ENCODE results near the gene TMEM144.
"Not testable (repeated sequence)": the region's sequence is repeated elsewhere in the genome, so short reads cannot be mapped to it uniquely, and the experiment has no call there.

Gene TMEM144

DNA sequence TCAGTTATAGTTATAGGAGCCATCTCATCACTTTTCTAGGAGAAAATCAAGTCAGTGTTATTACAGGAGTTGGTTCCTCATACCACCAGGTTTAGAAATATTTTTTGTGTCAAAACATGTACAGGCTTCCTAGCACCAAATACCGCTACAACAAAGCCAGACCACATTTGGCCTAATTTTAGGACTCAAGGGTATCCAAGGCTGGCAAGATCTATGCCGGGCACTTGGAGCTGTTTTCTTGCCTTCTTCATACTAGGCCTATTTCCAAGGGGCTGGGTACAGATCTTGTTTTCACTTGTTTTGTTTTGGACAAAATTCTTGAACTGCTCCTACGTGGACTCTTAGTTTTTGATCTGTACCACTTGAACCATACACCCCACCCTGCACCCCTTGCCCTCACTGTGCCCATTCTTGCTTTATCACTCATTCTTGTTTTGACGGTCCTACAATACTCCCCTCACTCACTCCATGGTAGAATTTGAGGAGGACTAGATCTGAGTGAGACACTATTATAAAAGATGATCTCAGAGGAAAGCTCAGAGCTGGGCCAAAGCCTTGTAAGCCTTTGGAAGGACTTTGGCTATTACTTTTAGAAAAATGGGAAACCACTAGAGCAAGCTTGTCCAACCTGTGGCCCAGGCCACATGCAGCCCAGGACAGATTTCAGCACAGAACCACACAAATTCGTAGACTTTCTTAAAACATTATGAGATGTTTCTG is 17.7 kb upstream of the TMEM144 start:
- no peak for DNase-seq

DNA sequence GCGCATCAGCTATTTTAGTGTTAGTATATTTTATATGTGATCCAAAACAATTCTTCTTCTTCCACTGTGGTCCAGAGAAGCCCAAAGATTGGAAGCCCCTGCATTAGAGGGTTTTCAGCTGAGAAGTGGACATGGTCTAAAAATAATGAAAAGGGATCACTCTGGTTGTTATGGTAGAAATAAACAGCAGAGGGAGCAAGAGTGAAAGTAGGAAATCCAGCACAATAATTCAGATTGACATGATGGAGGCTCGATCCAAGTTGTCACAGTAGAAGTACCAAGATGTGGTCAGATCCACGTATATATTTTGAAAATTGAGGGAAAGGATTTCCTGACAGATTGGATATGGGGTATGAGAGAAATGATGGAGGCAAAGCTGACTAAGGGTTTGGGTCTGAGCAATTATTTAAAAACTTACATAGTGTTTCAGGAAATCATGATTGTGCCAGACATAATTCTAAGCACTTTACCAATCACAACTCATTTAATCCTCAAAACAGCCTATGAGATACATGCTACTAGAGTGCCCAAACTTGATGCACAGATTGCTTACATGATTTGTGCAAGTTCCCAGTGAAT is 17.0 kb upstream of the TMEM144 start:
- DNase-seq, result peak in 1 of 2 experiments; percentile 34

DNA sequence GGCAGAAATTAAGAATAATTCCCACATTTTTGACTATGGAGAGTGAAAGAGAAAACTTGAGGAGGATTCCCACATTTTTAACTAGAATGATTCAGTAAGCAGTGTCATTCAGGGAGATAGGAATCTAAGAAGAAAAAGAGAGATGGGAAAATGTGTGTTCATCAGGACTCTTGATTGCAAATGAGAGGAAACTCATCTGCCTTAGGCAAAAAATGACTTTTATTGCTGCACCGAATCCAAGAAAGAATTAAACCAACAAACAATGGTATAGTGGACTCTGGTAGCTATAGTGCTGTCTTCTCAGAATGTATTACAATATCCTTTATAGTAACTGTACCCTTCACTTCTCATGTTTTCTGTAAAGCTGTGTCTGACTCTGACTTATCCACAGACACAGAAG is 15.0 kb upstream of the TMEM144 start:
- DNase-seq, result no peak

DNA sequence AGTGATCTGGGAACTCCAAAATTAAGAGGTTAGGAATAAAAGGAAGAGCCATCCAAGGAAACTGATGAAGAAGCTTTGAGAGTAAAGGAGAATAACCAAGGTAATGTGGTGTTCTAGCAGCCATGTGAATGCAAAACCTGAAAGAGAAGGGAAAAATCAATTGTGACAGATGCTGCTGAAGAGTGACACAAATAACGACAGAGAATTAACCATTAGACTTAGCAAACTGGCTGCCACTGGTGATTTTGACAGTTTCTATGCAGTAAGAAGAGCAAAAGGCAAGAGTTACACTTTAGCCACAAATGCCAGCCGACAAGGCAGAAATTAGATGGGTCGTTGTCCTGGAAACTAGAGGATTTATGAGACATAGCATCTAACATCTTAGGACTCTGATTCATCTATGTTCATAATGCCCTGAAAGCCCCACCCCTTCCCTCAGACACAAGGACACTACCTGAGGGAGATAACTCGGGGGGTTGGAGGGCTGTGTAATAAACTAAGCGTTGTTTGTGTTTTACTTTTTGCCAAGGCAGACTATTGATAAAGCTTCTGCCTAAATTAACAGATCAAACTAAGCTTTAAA is 13.0 kb upstream of the TMEM144 start:
- DNase-seq, result no peak

DNA sequence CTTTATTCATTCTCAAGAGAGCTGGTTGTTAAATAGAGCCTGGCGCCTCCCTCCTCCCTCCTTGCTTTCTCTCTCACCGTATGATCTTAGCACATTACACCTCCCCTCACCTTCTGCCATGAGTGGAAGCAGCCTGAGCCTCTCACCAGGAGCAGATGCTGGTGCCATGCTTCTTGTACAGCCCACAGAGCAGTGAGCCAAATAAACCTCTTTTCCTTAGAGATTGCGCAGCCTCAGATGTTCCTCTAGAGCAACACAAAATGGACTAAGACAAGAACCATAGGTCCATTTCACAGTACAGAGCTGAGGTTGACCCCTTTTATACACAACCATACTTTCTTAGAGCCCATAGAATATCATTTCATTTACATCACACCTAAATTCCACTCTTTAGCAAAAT is 10.1 kb upstream of the TMEM144 start:
- DNase-seq, result no peak

- no peak for DNase-seq
Measured at GRCh38 chr4:158201322-158201721, 9.0 kb upstream of the TMEM144 start.

GRCh38 chr4:158201876-158202275 is 8.4 kb upstream of the TMEM144 start:
- no peak for DNase-seq

GRCh38 chr4:158202481-158202880 is 7.8 kb upstream of the TMEM144 start:
- DNase-seq, result no peak

DNA sequence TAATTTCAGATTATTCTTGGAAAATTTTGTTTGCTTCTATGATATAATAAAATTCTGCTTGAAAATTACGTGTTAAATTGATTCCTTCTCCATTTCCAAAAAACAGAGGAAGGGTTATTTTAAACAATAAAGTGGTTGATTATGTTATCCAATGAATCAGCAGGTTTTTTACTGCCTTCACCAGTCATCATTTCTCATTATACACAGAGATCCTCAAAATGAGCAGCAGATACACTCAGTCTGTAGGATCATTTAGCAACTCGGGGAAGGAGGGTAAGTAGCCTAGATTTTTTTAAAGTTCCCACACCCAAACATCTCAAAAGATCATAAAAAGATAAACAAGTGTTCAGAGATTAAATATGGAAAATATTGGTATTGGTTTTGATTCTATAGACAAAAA is 6.8 kb upstream of the TMEM144 start:
- DNase-seq, result no peak

DNA sequence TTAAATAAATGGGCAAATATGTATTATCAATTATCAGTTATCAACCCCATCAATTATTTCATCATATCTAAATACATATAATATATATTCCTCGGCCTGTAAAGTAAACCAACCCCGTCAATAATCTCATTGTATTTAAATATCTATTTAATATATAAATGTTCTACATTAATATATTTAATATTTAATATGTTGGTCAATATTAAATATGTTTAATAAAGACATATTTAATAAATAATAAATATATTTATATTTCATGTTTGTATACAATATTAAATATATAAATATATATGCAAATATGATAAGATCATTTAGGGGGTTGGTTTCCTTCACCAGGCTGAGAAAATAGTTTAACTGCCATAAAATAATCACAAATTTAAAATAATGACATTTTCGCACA is 6.4 kb upstream of the TMEM144 start:
- no peak for DNase-seq

GRCh38 chr4:158208963-158209640 is 1.2 kb upstream of the TMEM144 start:
- no peak for DNase-seq

DNA sequence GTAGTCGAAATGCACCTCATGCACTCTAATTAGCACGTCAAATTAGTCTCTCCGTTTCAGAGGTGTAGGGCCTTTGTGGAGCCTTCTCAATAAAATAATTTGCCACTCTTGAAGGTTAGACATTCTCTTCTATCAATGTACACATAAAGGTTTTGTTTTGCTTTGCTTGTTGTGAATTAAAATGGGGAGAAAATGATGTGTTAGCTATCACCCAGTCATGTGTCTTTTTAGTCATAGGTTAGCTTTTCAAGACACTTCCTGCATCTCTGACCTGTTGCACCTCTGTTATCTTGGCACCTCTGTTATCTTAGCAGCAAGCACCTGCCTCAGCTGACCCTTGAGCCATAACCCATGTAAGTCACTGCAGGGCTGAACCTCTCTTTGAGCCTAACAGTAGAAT is 936 bp downstream of the TMEM144 start:
- peak in 1 of 2 experiments; percentile 39 for DNase-seq

GRCh38 chr4:158213466-158213865 is 3.2 kb downstream of the TMEM144 start:
- no peak for DNase-seq

GRCh38 chr4:158214856-158215255 is 4.6 kb downstream of the TMEM144 start:
- no peak for DNase-seq

DNA sequence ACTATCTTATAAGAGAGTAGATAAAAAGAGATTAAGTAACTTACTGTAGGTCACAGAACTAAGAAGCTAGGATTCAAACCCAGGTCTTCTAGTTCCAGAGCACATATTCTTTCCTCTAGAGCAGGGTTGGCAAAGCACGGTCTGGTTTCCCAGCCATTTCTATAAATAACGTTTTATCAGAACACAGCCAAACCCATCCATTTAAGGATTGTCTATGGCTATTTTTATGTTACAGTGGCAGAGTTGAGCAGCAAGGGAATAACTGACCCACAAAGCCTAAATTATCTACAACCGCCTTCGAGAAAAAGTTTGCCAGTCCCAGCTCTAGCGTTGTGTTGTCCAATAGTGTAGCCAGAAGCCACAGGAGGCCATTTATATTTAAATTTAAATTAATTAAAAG is 7.5 kb downstream of the TMEM144 start:
- no peak for DNase-seq

GRCh38 chr4:158219623-158220022 is 9.3 kb downstream of the TMEM144 start:
- no peak for DNase-seq

DNA sequence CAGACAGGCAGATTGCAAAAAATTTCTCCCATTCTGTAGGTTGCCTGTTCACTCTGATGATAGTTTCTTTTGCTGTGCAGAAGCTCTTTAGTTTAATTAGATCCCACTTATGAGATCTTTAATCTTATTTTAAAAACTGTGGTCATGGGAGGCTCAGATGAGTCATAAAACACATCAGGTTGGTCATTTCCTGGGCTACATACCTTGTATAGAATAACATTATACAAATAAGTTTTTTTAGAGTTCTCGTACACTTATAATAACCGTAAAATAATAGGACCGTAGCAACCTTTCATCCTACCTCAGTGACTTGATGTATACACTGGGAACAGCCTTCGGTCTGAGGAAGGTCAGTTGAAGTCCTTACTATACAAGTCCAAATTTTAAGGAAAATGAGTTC is 14.0 kb downstream of the TMEM144 start:
- DNase-seq, result not testable (repeated sequence)

DNA sequence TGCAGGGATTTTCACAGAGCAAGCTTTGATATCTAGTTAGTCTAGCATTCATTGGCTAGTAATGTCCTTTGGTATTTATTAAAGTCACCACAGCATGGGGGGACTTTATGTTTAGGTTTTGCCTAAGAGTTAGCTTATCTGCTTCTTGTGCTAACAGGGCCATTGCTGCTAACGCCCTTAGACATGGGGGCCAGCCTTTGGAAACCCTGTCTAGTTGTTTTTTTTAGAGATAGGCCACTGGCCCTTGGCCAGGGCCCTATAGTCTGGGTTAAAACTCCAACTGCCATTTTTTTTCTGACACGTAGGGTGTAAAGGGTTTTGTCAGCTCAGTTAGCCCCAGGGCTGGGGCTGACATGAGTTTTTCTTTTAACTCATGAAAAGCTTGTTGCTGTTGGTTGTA is 14.7 kb downstream of the TMEM144 start:
- not testable (repeated sequence) for DNase-seq

DNA sequence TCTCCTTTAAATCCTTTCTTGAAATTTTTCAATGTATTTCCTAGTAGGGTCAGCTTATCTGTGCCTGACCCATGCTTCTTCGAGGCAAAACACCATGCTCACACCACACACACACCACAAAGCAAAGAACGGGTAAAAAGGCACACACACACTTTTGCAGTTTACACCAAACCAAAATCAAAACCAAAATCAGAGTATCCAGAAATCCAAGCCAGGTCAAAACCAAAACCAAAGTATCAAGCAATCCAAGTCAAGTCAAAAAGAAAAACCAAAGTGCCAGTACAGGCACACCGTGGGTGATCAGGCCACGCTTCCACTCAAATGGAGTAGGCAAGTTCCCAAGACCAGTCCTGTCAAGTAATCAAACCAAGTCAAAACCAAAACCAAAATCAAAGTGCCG is 17.6 kb downstream of the TMEM144 start:
- DNase-seq, result not testable (repeated sequence)

DNA sequence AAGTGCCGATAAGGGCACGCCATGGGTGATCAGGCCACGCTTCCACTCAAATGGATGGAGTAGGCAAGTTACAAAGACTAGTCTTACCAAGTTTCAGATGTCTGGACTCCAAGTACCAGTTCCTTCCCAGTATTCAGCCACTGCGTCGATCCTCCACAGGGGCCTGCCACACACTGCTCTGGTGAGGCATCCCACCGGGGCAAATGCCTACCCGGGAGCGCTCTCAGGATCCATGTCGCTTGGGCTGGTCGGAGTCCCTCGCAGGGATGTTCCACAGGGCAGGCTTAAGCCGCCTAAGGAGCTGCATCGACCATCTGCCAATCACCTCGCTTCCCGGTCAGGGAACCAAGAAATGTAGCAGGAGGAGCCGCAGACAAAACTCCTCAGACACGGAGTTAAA is 18.1 kb downstream of the TMEM144 start:
- DNase-seq, result not testable (repeated sequence)

DNA sequence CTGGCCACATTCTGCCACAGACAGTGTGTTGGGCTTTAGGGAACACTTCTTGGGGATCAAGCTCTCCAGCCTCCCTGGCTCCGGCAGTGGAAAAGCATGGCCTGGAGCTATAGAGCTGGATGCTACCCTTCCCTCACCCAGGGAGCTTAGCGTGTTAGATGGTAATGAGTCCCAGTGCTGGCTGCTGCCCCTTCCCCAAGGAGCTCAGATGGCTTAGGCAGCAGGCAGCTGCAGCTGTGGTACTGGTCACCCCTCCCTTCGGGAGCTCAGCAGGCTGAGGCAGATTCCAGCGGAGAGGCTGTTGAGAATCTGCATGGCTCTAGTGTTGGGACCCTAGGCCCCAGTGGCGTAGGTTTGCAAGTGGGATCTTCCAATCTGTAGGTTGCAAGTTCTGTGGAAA is 19.5 kb downstream of the TMEM144 start:
- DNase-seq, result no peak

- no peak for DNase-seq
Measured at GRCh38 chr4:158234671-158235070, 24.4 kb downstream of the TMEM144 start.

DNA sequence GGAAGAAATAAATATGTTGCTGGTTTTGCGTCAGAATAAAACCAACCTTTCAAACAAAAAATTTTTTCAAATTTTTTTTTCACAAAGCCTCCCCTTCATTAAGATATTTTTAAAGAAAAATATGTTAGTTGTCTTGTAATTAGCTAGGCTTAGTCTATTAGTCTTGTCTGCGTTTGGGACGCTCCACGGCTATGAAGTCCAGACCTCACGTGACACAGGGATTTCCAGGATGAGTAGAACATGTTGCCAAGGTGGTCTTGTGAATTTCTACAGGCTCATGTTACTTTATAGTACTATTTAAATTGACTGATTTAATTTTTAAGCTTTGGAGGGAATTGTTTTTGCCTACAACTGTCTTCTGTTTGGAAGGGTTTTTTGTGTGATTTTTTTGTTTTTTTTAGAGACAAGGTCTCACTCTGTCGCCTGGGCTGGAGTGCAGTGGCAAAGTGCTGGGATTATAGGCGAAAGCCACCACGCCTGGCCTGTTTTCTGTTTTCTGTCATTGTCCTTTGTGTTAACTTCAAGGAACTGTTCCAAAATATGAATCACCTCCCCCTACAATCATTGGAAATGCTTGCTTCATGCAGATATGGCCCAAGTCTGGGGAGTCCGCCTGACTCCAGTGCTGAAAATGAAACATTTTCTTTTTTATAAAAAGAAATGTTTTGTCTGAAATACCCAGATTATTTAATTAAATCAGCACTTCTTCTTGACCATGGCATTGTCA is 26.2 kb downstream of the TMEM144 start:
- no peak for DNase-seq
